NK-92 (cell line): ENCODE data around the gene SORBS2.

ENCODE experiments used
- DNase-seq: peaks from one replicate; lab custom pipeline; 2025; ENCODE audit not compliant: unreplicated experiment; lab: John Stamatoyannopoulos, UW

SORBS2 gene

DNA sequence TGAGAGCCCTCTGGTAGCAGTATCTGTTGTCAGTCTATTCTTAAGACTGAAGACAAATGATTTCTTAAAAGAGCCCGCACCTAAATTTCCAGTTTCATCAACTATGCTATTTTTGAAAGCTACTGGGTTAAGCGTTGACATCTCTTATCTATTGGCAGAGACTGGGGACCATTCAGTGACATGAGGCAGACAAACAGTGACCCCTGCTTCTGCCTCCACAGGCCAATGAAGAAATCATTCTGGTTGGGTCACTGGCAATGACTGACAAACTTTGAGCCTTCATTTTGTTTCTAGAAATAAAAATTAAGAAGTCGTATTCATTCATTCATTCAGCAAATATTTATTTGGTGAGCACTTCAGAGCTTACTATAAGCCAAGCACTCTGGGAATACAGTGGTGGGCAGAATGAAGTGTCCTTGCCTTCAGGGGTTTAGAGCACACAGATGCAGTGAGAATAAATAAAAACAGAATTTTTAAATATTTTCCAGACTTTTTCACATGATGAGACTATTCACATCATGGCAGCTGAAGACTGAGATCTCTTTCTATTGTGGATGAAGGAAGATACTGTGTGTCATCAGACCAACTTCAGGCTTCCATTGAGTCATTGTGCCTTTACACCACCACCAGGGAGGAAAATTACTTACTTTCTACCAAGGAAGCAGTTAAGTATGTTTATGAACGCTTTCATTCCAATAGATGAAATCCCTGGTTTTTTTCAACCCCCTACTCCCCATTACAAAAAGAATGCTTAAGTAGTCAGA lies 36.0 kb downstream of the SORBS2 start:
- no peak for DNase-seq

DNA sequence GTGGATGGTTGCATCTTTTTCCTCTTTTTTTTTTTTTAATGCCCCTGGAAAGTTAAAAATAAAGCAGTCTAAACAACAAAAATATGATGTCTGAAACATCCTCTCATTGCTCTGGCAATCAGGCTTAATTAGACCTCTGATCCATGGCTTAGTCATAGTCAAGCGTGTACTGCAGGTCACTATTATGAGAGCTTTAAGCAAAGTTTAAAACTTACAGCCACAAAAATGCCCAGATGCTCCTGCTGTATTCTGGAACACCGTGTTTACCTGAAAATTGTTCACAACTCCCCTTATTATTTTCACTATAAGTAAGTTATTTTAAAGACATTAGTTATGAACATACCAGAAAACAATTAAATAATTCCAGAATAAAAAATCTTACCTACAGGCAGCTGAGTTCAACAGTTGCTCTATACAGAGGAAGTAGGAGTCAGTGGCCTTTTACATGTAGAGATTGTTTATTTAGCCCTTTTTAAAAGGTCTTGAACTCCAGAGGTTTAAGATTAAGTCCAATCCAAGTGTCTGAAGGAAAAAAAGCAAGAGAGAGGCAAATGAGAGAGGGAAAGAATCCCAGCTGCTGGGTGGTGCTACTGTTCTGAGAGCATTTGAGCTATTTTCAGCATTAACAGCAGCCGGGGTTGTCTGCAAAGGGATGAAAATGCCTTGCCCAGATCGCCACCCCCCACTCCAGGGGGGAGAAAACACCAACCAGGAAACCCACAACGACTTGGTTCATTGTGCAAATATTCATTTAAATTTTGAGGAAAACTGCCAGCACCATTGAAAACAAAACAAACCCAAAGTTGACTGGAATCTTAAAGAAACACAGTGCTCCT lies 36.9 kb downstream of the SORBS2 start:
- DNase-seq = no peak

DNA sequence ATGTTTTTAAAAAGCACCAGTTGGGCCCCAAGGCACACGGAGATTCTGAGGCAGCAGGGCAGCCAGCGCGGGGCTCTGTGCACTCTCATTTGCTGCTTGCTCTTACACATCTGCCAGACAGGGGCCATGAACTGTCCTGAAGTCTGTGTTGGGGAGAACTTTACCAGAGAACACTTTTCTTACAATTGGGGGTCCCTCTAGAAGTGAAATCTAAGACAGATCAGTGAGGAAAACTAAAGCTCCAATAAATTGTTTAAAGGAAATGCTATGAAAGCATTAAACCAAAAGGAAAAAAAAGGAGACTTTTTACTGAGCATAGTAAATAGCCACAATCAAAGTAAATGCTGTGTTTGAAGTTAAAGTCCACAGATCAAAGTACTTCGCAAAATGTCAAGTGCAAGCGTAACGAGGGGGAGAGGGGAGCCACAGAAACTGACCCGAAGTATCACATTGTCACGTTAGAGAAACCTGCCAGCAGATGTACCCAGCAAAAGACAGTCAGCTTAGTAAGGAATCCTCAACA lies 37.8 kb downstream of the SORBS2 start:
- DNase-seq = no peak

DNA sequence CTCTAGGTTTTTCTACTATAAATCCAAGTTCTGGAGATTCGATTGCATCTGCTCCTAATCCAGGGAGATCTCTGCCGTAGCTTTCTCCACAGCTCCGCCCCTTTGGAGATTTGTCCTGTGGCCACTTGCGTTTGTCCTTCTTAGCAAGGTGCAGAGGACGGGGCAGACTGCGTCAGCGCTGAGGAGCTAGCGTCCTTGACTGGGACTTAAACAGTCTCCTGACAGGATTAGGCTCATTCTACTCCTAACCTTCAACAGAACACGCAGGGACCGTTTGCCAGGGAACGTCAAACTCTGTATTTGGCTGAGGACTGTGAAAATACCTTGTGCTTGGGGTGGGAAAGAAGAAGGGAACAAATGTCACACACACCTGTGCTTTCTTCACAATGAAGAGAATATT lies 38.6 kb downstream of the SORBS2 start:
- no peak for DNase-seq

DNA sequence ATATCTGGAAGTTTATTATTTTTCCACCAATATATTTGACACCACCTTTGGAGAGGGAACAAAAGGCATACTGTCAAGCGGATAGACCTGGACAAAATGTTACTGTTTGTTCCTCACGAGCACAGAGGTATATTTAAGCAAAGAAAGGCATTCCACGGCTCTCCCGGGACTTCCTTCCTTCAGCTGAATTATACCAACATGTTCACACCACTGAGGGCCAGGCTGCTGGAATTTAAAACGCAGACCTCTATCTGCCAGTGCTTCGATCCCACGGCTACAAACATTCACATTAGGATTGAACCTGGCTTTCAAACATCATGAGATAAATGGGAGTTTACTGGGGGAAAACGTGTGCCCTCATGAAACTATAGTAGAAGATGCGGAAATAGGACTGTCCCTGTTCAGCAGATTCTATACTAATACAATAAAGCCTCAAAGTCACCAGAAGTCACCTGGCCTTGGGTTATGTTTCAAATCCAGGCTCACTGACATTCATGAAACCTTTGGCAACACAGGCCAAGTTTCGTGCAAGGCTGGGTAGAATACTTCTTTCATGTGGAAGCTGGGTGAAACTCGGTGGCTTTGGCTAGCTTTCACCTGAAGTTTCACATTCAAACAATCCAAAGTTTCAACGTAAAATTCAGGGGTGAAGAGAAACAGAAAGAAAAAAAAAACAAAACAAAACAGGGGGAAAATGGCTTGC lies 39.5 kb downstream of the SORBS2 start:
- no peak for DNase-seq

DNA sequence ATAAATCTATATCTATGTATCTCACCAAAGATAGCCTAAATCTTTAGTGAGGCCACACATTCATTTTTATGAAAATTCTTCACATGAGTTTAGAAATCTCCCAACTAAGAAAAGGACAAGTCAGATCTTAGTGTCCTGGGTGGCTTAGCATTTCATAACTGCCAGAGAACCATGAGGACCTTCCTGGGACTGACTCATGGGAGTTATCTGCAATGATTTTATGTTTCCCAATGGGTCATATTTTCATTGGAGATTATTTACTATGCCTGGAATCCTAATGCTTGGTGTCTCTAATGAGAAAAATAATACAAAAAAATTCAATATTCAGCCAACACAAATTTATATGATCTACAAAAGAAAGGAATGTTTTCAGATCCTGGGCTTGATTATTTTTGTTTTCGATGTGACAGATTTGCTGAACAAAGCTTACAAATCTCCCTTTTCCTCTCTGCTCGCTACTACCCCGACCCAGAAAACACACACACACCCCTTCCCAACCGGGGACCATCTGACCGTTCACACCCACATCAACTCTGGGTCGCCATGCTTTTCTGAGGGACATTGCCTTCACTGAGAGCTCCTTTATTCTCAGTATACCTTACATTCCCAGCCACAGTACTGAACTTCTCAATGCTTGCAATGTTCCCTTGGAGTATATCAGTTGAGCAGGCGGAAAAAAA lies 40.1 kb downstream of the SORBS2 start:
- no peak for DNase-seq

DNA sequence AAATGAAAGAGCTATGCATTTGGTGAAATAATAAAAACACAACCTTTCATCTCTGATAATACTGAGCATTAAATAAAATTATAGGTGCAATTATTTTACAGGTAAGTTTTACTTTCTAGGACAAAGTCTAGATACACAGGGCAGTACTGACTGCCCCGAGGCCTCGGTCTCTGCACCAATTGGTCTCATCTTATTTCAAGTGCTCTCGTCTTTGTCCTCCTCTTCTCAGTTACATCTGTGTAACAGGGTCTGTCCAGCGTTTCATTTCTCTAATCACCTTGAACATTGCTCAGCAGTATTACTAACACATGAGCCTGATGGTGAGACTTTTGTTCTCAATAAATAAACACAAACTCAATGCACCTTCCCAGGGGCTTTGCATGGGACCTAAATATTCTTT lies 44.5 kb downstream of the SORBS2 start:
- DNase-seq = no peak

DNA sequence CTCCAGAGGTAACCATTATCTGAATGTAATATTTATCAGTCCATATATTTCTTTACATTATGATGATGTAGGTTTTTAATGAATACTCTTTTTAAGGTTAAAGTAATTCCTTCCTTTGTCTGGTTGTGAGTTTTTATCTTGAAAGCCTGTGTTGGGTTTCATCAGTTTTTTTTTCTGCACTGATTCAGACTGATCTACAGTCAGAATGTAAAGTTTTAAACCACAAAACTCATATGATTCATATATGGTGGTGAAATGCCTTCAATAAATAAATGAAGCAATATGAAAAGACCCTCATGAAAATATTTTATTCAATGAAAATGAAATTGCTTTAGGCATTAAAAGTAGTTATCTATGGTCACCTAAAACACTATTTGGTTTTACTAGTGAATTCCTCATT lies 47.1 kb downstream of the SORBS2 start:
- no peak for DNase-seq

DNA sequence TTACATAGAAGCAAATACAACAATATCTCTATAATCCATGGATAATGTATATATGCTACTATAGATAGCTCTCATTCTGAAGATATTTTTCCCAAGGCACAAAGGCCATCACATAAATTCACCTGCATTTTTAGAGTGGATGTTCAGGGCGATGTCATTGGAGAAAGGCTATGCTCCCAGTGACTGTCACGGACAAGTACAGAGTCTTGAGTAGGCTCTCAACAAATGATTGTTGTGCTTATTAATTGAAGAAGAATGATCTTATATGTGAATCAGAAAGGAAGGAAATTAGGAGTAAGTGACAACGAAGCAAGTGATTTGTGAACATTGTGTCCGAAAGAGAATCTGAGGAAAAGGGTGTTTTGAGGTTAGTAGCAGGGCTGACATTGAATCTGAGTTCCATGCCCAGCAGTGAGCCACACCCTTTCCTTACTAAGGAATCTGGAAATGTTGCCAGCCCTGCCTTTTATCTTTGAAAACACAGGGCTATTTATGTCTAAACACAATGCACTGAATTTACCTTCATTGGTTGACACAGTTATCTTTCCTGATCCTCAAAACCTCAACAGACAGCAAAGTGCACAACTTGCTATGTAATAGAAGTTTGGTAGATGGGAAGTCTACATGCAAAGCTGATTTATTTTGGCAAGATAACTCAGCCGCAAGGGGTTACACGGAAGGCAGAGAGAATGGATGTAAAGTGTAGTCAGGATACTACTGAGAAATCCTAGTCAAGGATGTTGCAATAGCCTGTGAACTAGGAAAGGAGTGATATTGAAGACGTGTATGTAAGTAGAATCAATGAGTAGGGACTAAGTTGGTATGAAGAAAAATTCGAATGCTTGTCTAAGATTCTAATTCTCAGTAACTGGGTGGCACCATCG lies 50.4 kb downstream of the SORBS2 start:
- DNase-seq = no peak

DNA sequence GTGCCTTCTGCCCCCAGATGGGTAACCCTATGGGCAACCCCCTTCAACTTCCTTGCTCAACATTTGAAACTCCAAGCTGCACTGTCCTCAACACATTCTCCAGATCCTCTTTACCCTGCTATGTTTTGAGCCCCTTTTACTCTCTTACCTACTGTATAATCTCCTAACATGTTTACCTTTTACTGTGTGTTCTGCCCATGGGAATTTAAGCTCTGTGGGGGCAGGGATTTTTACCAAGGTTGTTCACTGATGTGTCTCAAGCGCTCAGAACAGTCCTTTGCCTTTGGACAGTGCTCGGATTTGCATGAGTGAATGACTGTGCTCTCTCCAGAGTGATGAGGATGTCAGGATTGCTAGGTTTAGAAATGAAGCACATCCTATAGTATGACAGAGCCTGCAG lies 53.2 kb downstream of the SORBS2 start:
- DNase-seq = no peak

DNA sequence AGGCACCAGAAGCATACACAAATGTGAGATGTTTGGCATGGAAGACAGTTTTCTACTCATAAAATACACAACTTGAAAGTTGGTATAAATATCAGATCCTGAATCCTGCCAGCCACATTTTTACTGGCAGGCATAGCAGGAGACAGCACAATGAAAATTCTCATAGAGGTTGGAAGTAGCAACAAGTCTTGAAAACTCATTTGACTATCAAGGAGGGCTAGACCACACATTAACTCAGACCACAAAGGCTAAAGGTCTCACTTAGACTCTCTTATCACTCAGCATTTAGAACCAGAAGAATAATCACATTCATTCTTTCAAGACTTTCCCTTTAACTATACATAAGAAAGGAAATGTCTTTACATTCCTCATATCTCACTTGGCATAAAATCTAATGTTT lies 56.5 kb downstream of the SORBS2 start:
- DNase-seq = no peak

DNA sequence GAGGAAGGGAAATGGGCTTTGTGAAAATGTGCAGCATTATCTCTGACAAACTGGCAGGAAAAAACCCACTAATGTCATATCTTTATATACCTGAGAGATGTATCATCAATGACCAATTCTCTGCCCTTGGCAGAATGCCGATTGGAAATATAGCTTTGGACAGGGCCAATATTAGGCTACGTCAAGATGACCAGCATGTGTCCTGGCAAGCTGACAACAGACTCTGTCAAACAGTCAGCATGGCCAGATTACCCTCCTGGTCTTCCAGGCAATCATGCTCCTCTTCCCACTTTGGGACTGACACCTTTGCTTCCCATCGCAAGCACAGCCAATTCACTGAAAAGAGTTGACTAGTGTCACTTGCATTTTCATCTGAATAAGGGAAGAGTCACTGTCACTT lies 57.0 kb downstream of the SORBS2 start:
- DNase-seq = no peak

DNA sequence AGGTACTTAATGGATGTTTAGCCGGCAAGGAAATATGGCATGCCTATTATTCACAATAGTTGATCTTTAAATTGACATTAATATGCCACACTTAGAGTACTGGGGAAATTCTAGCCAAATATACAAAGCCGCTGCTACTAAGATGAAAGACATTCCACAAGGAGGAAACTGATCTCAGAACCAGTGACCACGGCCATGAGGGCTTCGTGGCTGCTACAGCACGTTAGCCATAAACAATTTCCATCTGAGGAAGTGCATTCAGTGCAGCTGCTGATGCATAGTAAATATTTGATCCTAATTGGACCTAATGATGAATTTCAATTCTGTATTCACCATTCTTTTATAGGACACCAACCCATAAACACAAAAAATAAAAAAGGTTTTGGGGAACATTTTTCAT lies 59.1 kb downstream of the SORBS2 start:
- no peak for DNase-seq

DNA sequence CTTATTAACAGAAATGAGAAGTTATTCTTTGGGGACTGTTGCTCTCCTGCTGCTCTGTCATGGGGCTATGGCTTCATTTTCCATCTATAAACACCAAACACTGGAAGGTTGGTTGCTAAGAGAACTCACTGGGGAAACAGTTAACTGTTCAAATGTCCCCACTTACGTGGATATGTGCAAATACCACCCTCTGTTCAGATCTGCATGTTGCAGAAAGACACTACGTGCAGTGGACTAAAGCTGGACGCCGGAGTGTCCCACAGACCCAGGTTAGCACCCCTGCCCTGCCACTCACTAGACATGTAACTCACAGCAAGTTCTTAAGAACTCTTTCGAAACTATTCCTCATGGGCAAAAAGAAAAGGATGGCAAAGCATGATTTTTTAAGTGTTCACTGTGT lies 62.1 kb downstream of the SORBS2 start:
- DNase-seq = no peak

DNA sequence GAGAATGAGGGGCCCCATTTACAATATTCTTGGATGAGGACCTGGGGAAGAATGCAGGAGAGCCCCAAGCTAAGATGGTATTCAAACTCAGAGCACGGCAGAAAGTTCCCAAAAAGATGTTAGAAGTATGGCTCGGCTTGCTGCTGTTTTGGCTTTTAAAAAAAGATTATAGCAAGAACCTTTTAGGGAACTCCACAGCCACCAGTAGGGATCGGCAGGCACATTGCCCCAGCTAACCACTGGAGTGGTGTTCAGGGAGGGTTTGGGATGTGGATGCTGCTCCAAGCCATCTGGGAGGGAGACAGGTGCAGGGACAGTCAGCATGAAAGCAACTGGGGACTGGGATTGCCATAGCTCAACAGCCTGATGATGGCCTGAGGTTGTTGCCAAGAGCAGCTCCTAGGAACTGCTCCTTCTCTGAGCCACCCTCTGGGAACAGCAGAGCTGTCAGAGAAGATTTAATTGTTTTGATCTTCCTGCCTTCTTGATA lies 63.0 kb downstream of the SORBS2 start:
- DNase-seq = no peak

DNA sequence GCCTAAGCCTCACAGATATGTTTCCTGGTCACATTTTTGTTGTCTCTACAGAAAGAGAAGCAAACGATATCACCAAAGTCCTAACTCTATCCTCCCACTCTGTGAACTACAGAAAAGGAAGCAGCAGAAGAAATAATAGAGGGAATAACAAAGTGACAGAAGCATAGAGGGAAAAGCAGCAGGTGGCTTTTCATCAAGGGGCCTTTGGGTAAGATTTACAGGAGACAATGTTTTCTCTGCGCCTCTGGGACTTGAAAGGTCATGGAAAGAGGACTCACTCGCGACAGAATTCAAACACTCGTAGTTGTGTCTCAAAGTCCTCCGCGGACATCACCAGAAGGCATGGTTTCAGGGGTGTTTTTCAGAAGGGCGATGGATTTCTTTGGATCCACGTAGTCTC lies 66.1 kb downstream of the SORBS2 start:
- DNase-seq = no peak

DNA sequence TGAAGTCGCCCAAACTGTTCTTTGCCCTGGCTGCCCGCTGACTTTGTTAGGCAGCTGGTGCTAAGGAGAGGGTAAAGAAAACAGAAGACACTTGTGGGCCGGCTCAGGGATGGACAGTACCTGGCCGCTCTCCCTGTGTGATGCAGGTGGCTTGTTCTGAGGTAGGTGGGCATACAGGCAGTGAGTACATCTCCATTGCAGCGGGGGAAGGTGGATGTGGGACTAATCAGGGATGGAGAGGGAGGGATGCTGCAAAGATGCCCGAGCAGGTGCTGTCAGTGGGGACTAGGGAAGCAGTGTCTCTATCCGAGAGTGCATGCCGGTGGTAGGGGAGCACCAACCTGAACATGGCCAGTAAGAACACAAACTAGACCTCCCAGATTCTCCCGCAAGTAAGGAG lies 67.0 kb downstream of the SORBS2 start:
- DNase-seq = no peak

DNA sequence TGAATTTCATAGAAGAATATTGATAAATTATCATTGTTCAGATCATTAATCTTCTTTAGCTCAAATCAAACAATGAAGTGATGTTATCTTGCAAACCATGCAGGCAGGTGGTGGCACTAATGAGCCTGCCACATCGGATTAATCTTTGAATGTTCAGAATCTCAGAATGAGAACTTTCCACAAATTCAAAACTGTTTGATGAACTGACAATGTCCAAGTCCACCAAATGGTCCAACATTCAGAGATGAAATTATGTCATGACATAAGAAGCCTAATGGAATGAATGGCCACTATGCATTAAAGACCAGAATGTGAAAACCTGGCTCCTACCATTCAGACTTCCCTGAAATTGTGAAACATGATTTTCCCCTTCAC lies 67.5 kb downstream of the SORBS2 start:
- no peak for DNase-seq

DNA sequence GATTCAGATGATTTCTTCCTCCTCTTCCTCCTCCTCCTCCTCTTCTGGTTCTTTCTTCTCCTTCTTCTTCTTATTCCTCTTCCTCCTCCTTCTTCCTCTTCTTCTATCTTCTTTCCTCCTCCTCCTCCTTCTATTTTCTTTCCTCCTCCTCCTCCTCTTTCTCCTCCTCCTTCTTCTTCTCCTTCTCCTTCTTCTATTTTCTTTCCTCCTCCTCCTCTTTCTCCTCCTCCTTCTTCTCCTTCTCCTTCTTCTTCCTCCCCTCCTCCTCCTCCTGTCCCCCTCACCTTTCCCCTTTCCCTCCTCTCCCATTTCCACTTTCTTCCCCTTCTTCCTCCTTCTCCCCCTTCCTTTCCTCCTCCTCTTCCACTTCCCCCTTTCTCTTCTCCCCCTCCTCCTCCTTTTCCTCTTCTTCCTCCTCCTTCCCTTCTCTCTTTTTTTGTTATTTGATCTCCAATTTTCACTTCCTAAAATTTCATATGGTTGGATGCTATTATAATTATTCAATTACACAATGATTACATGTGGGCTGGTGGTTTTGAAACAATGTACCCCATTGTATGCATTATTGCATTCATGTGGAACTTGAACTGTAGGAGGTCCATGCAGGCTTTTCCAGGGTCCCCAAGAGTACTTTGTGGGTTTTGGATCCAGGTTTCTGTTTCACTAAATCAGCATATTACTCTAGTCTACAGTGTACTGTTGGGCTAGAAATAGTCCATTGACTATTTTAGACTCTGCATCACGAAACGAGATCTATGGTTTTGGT lies 68.1 kb downstream of the SORBS2 start:
- DNase-seq = no peak
